ENCODE data around the gene CSRP1.

CSRP1 gene

DNA sequence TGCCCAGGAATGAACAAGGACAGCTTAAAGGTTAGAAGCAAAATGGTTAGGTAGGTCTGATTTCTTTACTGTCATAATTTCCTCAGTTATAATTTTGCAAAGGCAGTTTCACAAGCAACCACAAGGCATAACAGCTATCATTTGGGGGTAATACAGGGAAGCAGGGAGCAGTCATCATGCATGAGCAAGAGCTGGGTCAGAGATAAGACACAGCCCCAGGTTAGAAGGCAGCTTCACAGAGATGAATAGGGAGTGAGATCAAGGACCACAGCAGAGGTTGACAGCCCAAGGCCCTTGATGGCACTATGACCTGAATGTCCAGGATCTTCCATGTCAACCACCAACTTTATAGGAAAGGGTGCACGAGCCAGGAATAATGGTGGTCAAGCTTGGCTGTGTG lies 9.0 kb upstream of the CSRP1 start:
- DNase-seq (ENCODE audit: low read depth) = no peak

DNA sequence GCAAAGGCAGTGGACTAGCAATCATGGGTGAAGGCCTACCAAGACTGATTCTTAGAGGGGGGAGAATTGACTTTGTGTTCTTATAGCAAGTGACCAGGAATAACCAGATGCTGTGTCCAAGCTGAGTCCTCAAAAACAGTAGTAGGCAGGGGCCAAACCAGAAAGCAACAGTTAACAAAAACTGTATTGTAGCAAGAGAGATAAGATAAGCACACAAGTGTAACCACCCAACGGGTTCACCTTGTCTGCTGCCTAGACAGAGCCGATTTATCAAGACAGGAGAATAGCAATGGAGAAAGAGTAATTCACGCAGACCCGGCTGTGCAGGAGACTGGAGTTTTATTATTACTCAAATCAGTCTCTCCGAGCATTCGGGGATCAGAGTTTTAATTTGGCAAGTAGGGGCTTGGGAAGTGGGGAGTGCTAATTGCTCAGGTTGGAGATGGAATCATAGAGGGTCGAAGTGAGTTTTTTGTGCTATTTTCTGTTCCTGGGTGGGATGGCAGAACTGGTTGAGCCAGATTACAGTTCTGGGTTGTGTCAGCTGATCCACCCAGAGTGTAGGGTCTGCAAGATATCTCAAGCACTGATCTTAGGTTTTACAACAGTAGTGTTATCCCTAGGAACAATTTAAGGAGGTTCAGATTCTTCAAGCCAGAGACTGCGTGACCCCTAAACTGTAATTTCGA lies 8.3 kb upstream of the CSRP1 start:
- H3K4me3 ChIP-seq (ENCODE audit: low read length) = no peak overlapping the region
- TF ChIP-seq, protein P1, sequence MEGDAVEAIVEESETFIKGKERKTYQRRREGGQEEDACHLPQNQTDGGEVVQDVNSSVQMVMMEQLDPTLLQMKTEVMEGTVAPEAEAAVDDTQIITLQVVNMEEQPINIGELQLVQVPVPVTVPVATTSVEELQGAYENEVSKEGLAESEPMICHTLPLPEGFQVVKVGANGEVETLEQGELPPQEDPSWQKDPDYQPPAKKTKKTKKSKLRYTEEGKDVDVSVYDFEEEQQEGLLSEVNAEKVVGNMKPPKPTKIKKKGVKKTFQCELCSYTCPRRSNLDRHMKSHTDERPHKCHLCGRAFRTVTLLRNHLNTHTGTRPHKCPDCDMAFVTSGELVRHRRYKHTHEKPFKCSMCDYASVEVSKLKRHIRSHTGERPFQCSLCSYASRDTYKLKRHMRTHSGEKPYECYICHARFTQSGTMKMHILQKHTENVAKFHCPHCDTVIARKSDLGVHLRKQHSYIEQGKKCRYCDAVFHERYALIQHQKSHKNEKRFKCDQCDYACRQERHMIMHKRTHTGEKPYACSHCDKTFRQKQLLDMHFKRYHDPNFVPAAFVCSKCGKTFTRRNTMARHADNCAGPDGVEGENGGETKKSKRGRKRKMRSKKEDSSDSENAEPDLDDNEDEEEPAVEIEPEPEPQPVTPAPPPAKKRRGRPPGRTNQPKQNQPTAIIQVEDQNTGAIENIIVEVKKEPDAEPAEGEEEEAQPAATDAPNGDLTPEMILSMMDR (conservative IDR thresholded peaks at IDR 0.05; ENCODE audit: low read depth, low read length) = no peak
- DNase-seq (ENCODE audit: low read depth) = no peak

More for the DNA sequence above, 9.0 kb upstream of the CSRP1 start:
- TF ChIP-seq, protein P1 (conservative IDR thresholded peaks at IDR 0.05; ENCODE audit: low read depth, low read length) = no peak
- H3K4me3 ChIP-seq (ENCODE audit: low read length) = no peak overlapping the region

DNA sequence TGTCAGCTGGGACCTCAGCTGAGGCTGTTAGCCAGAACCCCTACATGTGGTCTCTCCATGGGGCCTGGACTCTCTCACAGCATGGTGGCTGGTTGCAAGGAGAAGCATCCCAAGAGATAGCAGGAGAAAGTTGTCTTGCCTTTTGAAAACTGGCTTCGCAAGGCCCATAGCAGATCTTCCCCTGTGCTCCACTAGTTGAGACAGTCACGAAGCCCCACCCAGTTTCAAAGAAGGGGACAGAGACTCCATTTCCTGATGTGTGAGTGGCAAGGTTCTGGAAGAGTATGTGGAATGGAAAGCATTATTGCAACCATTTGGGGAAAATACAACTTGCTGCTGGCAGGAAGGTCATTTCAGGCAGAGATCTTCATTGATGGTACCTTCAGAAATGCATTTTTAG lies 7.5 kb upstream of the CSRP1 start:
- no peak for DNase-seq (ENCODE audit: low read depth)
- TF ChIP-seq, protein P1 (conservative IDR thresholded peaks at IDR 0.05; ENCODE audit: low read depth, low read length) = no peak

DNA sequence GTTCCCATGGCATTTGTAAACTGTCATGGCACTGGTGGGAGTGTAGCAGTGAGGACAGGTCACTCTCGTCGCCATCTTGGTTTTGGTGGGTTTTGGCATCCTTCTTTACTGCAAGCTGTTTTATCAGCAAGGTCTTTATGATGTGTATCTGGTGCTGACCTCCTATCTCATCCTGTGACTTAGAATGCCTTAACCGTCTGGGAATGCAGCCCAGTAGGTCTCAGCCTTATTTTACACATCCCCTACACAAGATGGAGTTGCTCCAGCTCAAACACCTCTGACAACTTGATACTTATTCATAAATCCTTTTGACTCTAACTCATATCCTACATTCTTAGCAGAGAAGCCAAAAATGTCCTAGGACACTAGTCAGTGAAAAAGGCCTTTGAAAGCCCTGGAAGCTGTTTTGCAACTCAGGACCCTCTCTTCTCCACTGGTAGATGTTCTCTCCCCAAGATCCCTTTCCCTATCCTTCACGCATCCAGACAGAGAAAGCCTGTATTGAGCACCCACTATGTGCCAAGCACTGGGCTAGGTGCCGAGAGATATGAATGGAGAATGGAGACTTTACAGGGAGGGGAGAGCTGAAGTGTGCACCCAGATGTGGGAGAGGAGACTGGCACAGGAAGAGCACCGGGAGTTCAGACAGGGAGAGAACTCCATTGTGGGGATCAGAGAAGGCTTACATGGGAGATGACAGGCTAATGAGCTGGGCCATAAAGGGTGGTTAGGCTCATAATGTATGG lies 6.7 kb upstream of the CSRP1 start:
- no peak for DNase-seq (ENCODE audit: low read depth)
- H3K4me3 ChIP-seq (ENCODE audit: low read length) = no peak overlapping the region
- TF ChIP-seq, protein P1 (conservative IDR thresholded peaks at IDR 0.05; ENCODE audit: low read depth, low read length) = no peak

More for the DNA sequence above, 7.5 kb upstream of the CSRP1 start:
- H3K4me3 ChIP-seq (ENCODE audit: low read length) = no peak overlapping the region

DNA sequence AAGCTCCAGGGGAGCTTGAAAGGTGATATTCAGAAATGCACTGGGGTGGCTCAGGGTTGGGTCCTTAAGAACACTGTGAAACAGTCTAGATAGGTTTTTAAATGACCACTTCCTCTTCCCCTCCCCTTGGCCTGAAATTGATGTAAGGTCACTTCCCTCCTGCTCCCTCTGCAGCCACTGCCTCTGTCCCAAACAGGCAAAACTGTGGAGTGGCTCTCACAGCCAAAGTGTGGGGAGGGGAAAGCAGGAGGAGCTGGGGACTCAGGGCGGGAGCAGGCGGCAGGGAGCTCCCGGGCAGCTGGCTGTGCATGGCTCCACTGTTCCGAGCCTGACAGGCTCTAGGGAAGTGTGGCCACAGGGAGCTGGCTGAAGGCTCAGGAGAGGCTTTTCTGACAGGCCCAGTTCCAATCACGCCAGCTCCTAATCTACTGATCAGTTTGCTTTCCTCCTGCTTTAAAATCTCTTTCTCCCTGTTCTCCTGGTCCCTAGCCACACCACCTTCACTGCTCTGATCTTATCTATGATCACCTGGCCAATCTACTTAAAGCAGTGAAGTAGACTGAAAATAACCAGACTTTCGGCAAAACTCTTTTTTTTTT lies 5.1 kb upstream of the CSRP1 start:
- TF ChIP-seq, protein P1 (conservative IDR thresholded peaks at IDR 0.05; ENCODE audit: low read depth, low read length) = no peak
- no peak overlapping the region for H3K4me3 ChIP-seq (ENCODE audit: low read length)
- DNase-seq (ENCODE audit: low read depth) = no peak

DNA sequence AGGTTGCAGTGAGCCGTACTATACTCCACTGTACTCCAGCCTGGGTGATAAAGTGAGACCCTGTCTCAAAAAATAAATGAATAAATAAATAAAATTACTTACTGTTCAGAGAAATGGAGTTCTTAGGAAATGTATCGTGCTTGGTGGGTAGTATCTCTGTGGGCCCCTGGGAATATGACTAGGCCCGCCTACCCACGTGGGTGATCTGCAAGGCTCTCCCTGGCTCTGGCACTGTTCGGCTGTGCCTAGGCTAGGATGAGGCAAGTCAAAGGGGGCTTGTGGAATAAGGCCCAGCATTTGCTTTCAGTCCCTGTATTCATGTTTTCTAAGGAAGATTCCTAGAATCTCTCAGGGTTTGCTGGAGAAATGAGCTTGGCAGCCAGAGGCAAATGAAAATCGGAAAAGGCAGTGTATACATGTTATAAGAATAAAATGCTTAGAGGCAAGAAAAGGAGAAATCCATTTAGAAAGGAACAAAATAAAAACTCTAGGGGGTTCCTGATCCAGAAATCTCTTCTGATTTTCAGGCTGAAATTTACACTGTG lies 4.5 kb upstream of the CSRP1 start:
- TF ChIP-seq, protein P1 (conservative IDR thresholded peaks at IDR 0.05; ENCODE audit: low read depth, low read length) = no peak
- no peak overlapping the region for H3K4me3 ChIP-seq (ENCODE audit: low read length)
- DNase-seq (ENCODE audit: low read depth) = no peak
